Peyer's patch (tissue), 4 donors: Measurements from ENCODE around the gene AUTS2. TPM values are rescaled to one million over a fixed set of nuclear protein-coding genes. Genes with fewer than 3 reads are reported as not detected.

ENCODE experiments used
- DNase-seq, 3 donors: peaks; one replicate each; pipeline ENCODE4 v3.0.0-alpha.2; 2017 to 2019
- H3K27ac ChIP-seq, 4 donors: fragments of 200-600 bp; sonication (generic); one replicate each; pipeline ENCODE4 v1.5.1; 2016 to 2019
- H3K27me3 ChIP-seq, 2 donors: fragments of 200-600 bp; sonication (generic); one replicate each; pipeline ENCODE4 v1.5.1; 2019
- H3K36me3 ChIP-seq, 3 donors: fragments of 200-600 bp; sonication (generic); one replicate each; pipeline ENCODE4 v1.5.1; 2016 to 2019
- H3K4me1 ChIP-seq, 4 donors: fragments of 200-600 bp; sonication (generic); one replicate each; pipeline ENCODE4 v1.5.1; 2016 to 2019
- H3K4me3 ChIP-seq, 4 donors: fragments of 200-600 bp; sonication (generic); 1 replicate in 3 of 4; 2 replicates in 1 of 4; pipeline ENCODE4 v1.5.1; 2016 to 2019; ENCODE audit warnings: mild to moderate bottlenecking in 1 of 4
- H3K9me3 ChIP-seq, 4 donors: fragments of 200-600 bp; sonication (generic); one replicate each; pipeline ENCODE4 v1.5.1; 2016 to 2019; ENCODE audit warnings: mild to moderate bottlenecking in 1 of 4
- CTCF ChIP-seq, 6 experiments: fragments of 450-650 bp in 4 of 6; fragments of 200-600 bp in 2 of 6; sonication (generic) in 1 of 6; IDR thresholded peaks; one replicate each; pipeline ENCODE4 v1.5.1; 2017 to 2019; ENCODE audit warnings: antibody characterized with exemption in 6 of 6, mild to moderate bottlenecking in 3 of 6, moderate library complexity in 1 of 6
- POLR2A ChIP-seq, 2 donors: fragments of 450-650 bp; IDR thresholded peaks; one replicate each; pipeline ENCODE4 v1.5.1; 2017; ENCODE audit warnings: antibody characterized with exemption in 2 of 2, mild to moderate bottlenecking in 2 of 2, moderate library complexity in 2 of 2
- total RNA-seq, 4 donors: library from RNA; depleted of rRNA; stranded (reverse); fragments of >200 nt; gene quantifications; one replicate each; pipeline ENCODE4 v1.1.0, GENCODE V29; 2016

AUTS2 gene
- total RNA-seq, 4 donors from 2014 or later: 55.9 to 90.0 (median 72.6) TPM

GRCh38 chr7:69700331-69700730 lies 102.1 kb downstream of the AUTS2 start:
- Histone ChIP-seq H3K4me3 (no peak overlapping the region), H3K27me3 (no peaks in the 10 kb centered on the region), H3K36me3 (no peaks in the 10 kb centered on the region), H3K27ac (no peak overlapping the region), H3K9me3 (no peaks in the 10 kb centered on the region), H3K4me1 (no peaks in the 10 kb centered on the region)
- DNase-seq: no peak
- no peak for TF ChIP-seq CTCF (IDR thresholded peaks at IDR 0.05)
- TF ChIP-seq POLR2A (IDR thresholded peaks at IDR 0.05): no peak

- Histone ChIP-seq H3K9me3 (no peaks in the 10 kb centered on the region), H3K4me1 (no peaks in the 10 kb centered on the region), H3K27me3 (no peaks in the 10 kb centered on the region), H3K36me3 (no peaks in the 10 kb centered on the region), H3K4me3 (no peak overlapping the region), H3K27ac (no peak overlapping the region)
- DNase-seq: no peak
- TF ChIP-seq CTCF (IDR thresholded peaks at IDR 0.05) (no peak), POLR2A (IDR thresholded peaks at IDR 0.05) (no peak)
Observed at GRCh38 chr7:69701288-69701687, 103.0 kb downstream of the AUTS2 start.

GRCh38 chr7:69702357-69702756 lies 104.1 kb downstream of the AUTS2 start:
- Histone ChIP-seq H3K9me3 (no peaks in the 10 kb centered on the region), H3K27me3 (no peaks in the 10 kb centered on the region), H3K27ac (no peak overlapping the region), H3K4me1 (no peaks in the 10 kb centered on the region), H3K36me3 (no peaks in the 10 kb centered on the region), H3K4me3 (no peak overlapping the region)
- no peak for DNase-seq
- TF ChIP-seq CTCF (IDR thresholded peaks at IDR 0.05): no peak
- TF ChIP-seq POLR2A (IDR thresholded peaks at IDR 0.05): no peak

DNA sequence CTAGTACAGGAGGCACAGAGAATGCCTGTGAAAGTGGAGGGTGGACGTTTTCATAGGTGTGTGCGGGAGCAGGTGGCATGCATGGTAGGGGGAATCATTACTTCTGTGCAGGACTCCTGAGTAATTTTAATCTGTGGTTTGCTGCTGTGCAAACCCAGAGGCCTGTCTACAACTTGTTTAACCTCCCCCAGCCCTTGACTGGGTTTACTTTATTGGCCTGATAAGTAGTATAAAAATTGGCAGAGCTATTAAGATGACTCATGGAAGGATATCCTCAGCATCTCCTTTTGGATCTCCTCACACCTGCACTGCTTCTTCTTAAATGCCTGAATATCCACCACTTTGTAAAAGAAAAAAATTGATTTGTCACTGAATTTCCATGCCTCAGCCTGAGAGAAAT lies 104.8 kb downstream of the AUTS2 start:
- Histone ChIP-seq H3K27ac (no peak overlapping the region), H3K4me1 (no peaks in the 10 kb centered on the region), H3K27me3 (no peaks in the 10 kb centered on the region), H3K4me3 (no peak overlapping the region), H3K36me3 (no peaks in the 10 kb centered on the region), H3K9me3 (no peaks in the 10 kb centered on the region)
- TF ChIP-seq POLR2A (IDR thresholded peaks at IDR 0.05) (no peak), CTCF (IDR thresholded peaks at IDR 0.05) (no peak)
- DNase-seq: no peak

DNA sequence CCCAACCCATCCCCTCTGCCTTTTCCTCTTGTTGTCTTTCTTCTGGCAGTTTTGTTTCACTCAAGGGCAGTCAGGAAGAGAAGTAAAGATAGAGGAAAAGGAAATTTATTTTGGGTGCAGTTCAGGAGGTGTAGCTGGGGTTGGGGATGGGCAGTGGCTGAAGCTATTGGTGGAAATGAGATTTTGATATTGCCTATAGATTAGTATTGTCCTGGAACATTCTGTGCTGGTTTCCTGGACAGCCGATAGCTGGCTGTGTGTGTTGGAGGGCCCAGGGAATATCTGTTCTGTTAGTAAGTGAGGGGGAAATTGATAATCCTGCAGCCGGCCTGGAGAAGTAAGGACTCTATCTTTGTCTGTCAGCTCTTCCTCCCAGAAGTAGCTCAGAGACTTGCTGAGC lies 107.8 kb downstream of the AUTS2 start:
- no peaks in the 10 kb centered on the region for H3K36me3 ChIP-seq
- TF ChIP-seq CTCF (IDR thresholded peaks at IDR 0.05) (no peak), POLR2A (IDR thresholded peaks at IDR 0.05) (no peak)
- H3K27me3 ChIP-seq: no peaks in the 10 kb centered on the region
- no peak overlapping the region for H3K27ac ChIP-seq
- H3K9me3 ChIP-seq: no peaks in the 10 kb centered on the region
- no peak overlapping the region for H3K4me3 ChIP-seq
- H3K4me1 ChIP-seq: peaks cover 0 to 4% (median 0%) of the 10 kb centered on the region in 4 donors
- DNase-seq: no peak

GRCh38 chr7:69708857-69709256 lies 110.6 kb downstream of the AUTS2 start:
- Histone ChIP-seq H3K27me3 (no peaks in the 10 kb centered on the region), H3K4me3 (no peak overlapping the region), H3K36me3 (no peaks in the 10 kb centered on the region), H3K27ac (no peak overlapping the region), H3K4me1 (peaks cover 0 to 4% (median 0%) of the 10 kb centered on the region in 4 donors), H3K9me3 (no peaks in the 10 kb centered on the region)
- TF ChIP-seq POLR2A (IDR thresholded peaks at IDR 0.05): no peak
- no peak for TF ChIP-seq CTCF (IDR thresholded peaks at IDR 0.05)
- DNase-seq: no peak
